ENCODE data around the gene KIF3A.

KIF3A gene

DNA sequence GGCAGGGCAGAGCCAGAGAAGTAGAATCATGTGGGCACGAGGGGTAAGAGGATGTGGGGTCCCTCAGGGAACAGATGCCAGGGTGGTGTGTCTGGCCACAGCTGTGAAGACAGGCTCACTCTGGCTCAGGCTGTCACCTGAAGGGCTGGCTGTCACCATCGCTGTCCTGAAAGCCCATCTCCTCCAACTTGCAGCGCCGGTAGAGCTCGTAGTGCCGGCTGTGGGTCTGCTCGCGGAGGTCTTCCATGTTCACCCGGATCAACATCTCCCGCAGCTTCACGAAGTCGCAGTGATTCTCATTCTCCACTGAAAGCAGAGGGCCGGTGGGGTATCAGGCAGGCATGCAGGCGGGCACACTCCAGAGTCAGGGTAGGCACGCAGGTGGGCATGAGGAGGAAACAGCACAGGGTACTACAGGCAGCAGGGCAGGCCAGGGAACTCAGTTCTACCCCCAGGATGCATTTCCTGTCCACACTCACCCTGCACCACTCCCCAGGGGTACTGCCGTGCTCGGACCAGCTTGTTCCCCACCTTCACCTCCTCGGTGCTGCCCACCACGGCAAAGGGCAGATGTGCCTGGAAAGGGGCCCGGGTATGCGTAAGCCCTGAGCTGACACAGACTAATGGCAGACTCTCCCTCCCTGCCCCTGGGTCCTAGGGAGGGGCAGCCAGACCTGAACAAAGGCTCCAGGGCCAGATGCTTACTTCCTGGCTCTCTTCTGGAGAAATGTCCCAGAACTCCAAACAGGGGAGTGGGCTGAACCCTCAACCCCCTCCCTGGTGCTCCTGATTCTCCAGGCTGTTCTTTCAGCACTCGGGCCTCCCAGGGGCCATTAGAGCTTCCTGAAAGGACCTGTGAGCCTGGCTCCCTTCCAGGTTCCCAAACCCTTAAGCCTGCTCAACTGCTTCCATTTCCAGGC, 24.2 kb upstream of the KIF3A start:
- Histone ChIP-seq H3K36me3 (ENCODE audit: control insufficient read depth in 2 of 2, insufficient read depth in 1 of 2, low read length in 2 of 2) (peaks cover 4 to 90% of the 10 kb centered on the region in 2 experiments), H3K9me3 (ENCODE audit: control insufficient read depth, insufficient read depth, low read depth, low read length) (no peaks in the 10 kb centered on the region), H3K4me1 (ENCODE audit: control insufficient read depth, insufficient read depth, low read length) (no peaks in the 10 kb centered on the region), H3K4me3 (ENCODE audit: low read depth, low read length) (no peak overlapping the region), H3K27ac (ENCODE audit: extremely low read depth, low read depth, low read length) (no peak overlapping the region)
- CTCF ChIA-PET: interaction anchor here (0.7 to 1.4 kb wide), 2 partner anchors 58 to 701 kb away, joined by 3 read pairs; no protein-coding TSS in a partner anchor
- no peak for TF ChIP-seq ZNF426 (tag by site-specific recombination; IDR thresholded peaks at IDR 0.05)
- TF ChIP-seq, protein P1, sequence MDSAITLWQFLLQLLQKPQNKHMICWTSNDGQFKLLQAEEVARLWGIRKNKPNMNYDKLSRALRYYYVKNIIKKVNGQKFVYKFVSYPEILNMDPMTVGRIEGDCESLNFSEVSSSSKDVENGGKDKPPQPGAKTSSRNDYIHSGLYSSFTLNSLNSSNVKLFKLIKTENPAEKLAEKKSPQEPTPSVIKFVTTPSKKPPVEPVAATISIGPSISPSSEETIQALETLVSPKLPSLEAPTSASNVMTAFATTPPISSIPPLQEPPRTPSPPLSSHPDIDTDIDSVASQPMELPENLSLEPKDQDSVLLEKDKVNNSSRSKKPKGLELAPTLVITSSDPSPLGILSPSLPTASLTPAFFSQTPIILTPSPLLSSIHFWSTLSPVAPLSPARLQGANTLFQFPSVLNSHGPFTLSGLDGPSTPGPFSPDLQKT (IDR thresholded peaks at IDR 0.05; ENCODE audit: borderline replicate concordance, low read depth, low read length): no peak
- no peak for TF ChIP-seq BCL11A (tag by site-specific recombination; IDR thresholded peaks at IDR 0.05; ENCODE audit: low read depth)
- no peak for TF ChIP-seq ZNF747 (tag by site-specific recombination; IDR thresholded peaks at IDR 0.05)
- no peak for TF ChIP-seq ZNF555 (tag by site-specific recombination; conservative IDR thresholded peaks at IDR 0.05)
- no peak for TF ChIP-seq OVOL3 (tag by site-specific recombination; IDR thresholded peaks at IDR 0.05)
- TF ChIP-seq ZBTB1 (tag by site-specific recombination; IDR thresholded peaks at IDR 0.05): no peak
- no peak for TF ChIP-seq MYNN (tag by site-specific recombination; IDR thresholded peaks at IDR 0.05; ENCODE audit: borderline replicate concordance)
- TF ChIP-seq ZNF23 (tag by site-specific recombination; IDR thresholded peaks at IDR 0.05; ENCODE audit: borderline replicate concordance): no peak
- TF ChIP-seq ZSCAN30 (tag by site-specific recombination; IDR thresholded peaks at IDR 0.05): no peak
- no peak for TF ChIP-seq ZNF112 (tag by site-specific recombination; IDR thresholded peaks at IDR 0.05)
- no peak for TF ChIP-seq ZNF19 (tag by site-specific recombination; IDR thresholded peaks at IDR 0.05; ENCODE audit: low read depth)
- TF ChIP-seq ZXDB (tag by site-specific recombination; IDR thresholded peaks at IDR 0.05): no peak
- no peak for TF ChIP-seq ZNF670 (tag by site-specific recombination; IDR thresholded peaks at IDR 0.05; ENCODE audit: low read depth)
- no peak for TF ChIP-seq ZNF248 (tag by site-specific recombination; IDR thresholded peaks at IDR 0.05)
- POLR2A ChIA-PET: no interaction called here

DNA sequence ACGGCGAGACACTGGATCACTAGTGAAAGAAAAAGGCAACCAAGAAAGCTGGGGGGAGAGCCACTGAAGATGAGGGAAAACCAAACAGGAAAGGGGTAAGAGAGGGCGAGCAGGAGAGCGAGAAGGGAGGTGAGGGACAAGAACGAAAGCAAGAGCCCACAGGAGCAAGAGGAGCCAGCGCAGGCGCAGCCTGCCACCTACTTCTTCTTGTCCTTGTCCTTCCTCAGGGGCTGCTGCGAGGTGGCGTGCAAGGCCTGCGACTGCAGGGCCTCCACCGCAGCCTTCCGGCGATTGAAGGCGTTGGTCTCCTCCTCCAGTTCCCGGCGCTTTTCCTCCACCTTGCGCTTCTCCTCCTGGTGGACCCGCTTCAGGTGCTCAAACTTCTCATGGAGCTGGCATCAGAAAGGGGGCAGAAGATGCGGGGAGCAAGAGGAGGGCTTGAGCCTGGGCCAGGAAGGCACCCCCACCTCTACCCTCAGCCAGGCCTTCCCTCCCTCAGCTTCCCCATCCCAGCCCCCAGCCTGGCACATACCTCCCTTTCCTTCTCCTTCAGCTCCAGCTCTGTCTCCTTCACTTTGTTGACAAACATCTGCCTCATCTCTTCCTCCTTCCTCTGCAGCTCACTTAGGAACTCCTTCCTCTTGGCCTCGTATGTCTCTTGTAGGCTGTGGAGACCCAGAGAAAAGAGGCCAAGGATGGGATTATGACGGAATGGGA, 23.4 kb upstream of the KIF3A start:
- Histone ChIP-seq H3K9me3 (ENCODE audit: control insufficient read depth, insufficient read depth, low read depth, low read length) (no peaks in the 10 kb centered on the region), H3K4me1 (ENCODE audit: control insufficient read depth, insufficient read depth, low read length) (no peaks in the 10 kb centered on the region), H3K27ac (ENCODE audit: extremely low read depth, low read depth, low read length) (no peak overlapping the region), H3K4me3 (ENCODE audit: low read depth, low read length) (no peak overlapping the region), H3K36me3 (ENCODE audit: control insufficient read depth in 2 of 2, insufficient read depth in 1 of 2, low read length in 2 of 2) (peaks cover 4 to 94% of the 10 kb centered on the region in 2 experiments)
- TF ChIP-seq ZNF600 (tag by site-specific recombination; IDR thresholded peaks at IDR 0.05) (no peak), PRDM1 (tag by site-specific recombination; IDR thresholded peaks at IDR 0.05) (peak; percentile 86)
- POLR2A ChIA-PET: interaction anchor here (0.6 kb wide), 1 partner anchor 60 kb away, joined by 4 read pairs; no protein-coding TSS in a partner anchor
- CTCF ChIA-PET: interaction anchor here (1.4 kb wide), 1 partner anchor 59 kb away, joined by 3 read pairs; no protein-coding TSS in a partner anchor

DNA sequence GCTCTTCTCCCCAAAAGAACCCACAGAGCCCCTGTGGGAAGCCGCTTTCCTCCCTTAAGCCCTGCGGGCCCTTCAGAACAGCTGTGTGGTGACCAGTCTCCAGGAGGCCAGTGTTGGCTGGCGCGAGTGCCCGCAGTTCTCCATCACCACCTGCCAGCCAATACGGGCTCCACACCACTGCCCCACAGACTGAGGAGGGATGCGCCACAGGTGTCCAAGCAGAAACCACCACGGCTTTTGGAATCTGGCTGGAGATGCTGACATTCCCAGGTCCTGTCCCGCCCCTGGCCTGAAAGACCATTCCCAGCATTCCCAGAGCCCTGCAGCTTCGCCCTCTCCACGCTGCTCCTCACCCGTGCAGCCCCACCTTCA, 22.7 kb upstream of the KIF3A start:
- peaks cover 4 to 87% of the 10 kb centered on the region in 2 experiments for H3K36me3 ChIP-seq (ENCODE audit: control insufficient read depth in 2 of 2, insufficient read depth in 1 of 2, low read length in 2 of 2)
- POLR2A ChIA-PET: no interaction called here
- CTCF ChIA-PET: interaction anchor here (1.4 kb wide), 1 partner anchor 60 kb away, joined by 3 read pairs; no protein-coding TSS in a partner anchor

More for the DNA sequence above, 22.7 kb upstream of the KIF3A start:
- no peak overlapping the region for H3K27ac ChIP-seq (ENCODE audit: extremely low read depth, low read depth, low read length)
- H3K4me3 ChIP-seq (ENCODE audit: low read depth, low read length): no peak overlapping the region
- TF ChIP-seq, protein P2, sequence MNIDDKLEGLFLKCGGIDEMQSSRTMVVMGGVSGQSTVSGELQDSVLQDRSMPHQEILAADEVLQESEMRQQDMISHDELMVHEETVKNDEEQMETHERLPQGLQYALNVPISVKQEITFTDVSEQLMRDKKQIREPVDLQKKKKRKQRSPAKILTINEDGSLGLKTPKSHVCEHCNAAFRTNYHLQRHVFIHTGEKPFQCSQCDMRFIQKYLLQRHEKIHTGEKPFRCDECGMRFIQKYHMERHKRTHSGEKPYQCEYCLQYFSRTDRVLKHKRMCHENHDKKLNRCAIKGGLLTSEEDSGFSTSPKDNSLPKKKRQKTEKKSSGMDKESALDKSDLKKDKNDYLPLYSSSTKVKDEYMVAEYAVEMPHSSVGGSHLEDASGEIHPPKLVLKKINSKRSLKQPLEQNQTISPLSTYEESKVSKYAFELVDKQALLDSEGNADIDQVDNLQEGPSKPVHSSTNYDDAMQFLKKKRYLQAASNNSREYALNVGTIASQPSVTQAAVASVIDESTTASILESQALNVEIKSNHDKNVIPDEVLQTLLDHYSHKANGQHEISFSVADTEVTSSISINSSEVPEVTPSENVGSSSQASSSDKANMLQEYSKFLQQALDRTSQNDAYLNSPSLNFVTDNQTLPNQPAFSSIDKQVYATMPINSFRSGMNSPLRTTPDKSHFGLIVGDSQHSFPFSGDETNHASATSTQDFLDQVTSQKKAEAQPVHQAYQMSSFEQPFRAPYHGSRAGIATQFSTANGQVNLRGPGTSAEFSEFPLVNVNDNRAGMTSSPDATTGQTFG (tag by site-specific recombination; IDR thresholded peaks at IDR 0.05; ENCODE audit: borderline replicate concordance): no peak
- peak; percentile 19; the same call in 1 of the 2 replicates for TF ChIP-seq SCRT2 (tag by site-specific recombination; IDR thresholded peaks at IDR 0.05)
- no peak for TF ChIP-seq ZNF239 (tag by site-specific recombination; IDR thresholded peaks at IDR 0.05)
- no peak for TF ChIP-seq ZNF10 (tag by site-specific recombination; IDR thresholded peaks at IDR 0.05)
- no peak for TF ChIP-seq ZNF777 (tag by site-specific recombination; IDR thresholded peaks at IDR 0.05; ENCODE audit: borderline replicate concordance)
- TF ChIP-seq ZNF660 (tag by site-specific recombination; IDR thresholded peaks at IDR 0.05): no peak
- no peaks in the 10 kb centered on the region for H3K9me3 ChIP-seq (ENCODE audit: control insufficient read depth, insufficient read depth, low read depth, low read length)
- H3K4me1 ChIP-seq (ENCODE audit: control insufficient read depth, insufficient read depth, low read length): no peaks in the 10 kb centered on the region

Measured in HEK293 (cell line).